Measurements from ENCODE around the gene SCRT2. TPM values are rescaled to one million over a fixed set of nuclear protein-coding genes. Genes with fewer than 3 reads are reported as not detected.

SCRT2 gene
- not detected in 2 replicates for total RNA-seq

DNA sequence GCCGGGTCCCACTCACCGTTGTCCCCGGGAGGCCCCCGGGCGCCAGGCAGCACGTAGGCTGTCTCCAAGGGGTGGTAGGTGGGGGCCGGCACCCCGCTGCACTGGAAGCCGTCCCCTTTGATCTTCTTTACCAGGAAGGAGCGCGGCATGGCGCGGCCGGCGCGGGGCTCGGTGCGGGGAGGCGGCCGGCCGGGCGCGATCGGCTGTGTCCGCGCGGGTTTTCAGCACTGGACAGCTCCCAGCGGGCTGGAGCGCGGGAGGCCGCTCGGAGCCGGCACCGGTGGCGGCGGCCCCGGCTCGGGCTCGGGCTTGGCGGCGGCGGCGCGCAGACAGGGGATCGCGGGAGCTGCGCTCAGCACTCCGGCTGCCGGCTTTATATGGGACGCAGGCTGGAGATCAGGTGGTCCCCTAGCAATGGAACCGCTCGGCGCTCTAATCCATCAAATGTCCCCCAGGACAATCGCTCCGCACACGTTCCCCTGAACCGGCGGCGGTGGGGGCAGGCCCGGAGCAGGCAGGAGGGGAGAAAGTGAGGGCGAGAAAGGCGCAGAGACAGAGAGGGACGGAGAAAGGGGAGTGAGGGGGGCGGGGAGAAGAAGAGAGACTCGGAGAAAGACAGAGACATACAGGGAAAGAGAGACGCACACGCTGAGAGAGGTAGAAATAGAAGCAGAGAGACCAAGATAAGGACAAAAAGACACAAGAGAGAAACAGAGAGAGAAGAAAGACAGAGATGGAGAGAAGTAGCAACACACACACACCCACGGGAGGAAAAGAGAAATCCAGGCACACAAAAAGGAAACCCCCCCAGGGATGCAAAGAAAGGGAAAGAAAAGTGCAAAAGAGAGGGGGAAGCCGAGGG lies at the start of gene SCRT2:
Gene SCRT2 (minus strand): TSS at position 350 of the 862 bp plus-strand sequence. CDS start 201 bp downstream, at position 149.

GRCh38 chr20:653110-653589 lies 22.5 kb downstream of the SCRT2 start, which contains the start of gene SRXN1:
SRXN1 (minus strand) TSS chr20:653200; CDS start chr20:653185, 15 bp downstream.

Other genes starting within 250 kb of the SCRT2 start
- 33.3 and 34.2 TPM in 2 replicates for gene TBC1D20, start 213.3 kb downstream of the SCRT2 start, total RNA-seq
- 118 and 171 TPM in 2 replicates for gene CSNK2A1, start 132.0 kb downstream of the SCRT2 start, total RNA-seq
- 0.57 and 0.65 TPM in 2 replicates for gene TCF15, start 65.5 kb downstream of the SCRT2 start, total RNA-seq
- 43.9 and 52.3 TPM in 2 replicates for gene SRXN1, start 22.6 kb downstream of the SCRT2 start, total RNA-seq
- under 0.01 and 0.10 TPM in 2 replicates for gene SLC52A3, start 92.7 kb upstream of the SCRT2 start, total RNA-seq
- gene FAM110A, start 157.9 kb upstream of the SCRT2 start, total RNA-seq = 3.5 and 4.9 TPM in 2 replicates
- not detected in 2 replicates for gene ANGPT4, start 240.5 kb upstream of the SCRT2 start, total RNA-seq

All from vein endothelial cell (primary cell).